ENCODE data around the gene SYNDIG1.

The SYNDIG1 gene

GRCh38 chr20:24469116-24469893 lies at the start of gene SYNDIG1:
Gene SYNDIG1, plus strand, starts transcription at chr20:24469629. Its CDS starts 73,469 bp downstream, at chr20:24543098.
- peak; percentile 35 for DNase-seq (ENCODE audit: low spot score)

- no peak for DNase-seq (ENCODE audit: low spot score)
Measured at GRCh38 chr20:24419786-24420185, 49.6 kb upstream of the SYNDIG1 start.

DNA sequence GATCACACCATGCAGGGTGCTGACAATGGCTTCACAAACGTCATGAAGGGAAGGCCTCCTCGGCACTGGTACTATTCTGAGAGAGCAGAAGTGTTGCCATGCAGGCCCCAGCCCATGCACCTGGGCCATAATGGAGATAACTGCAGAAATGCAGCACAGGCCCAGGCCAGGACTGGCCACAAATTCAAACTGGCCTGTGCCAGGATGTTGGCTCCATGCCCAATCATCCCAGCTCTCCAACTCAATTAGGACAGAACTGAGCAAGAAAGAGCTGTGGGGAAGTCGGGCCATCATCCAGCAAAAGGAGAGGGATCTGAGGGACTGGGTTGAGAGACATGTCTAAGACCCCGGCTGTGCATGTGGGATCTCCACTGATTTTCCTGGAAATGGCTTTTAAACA lies 48.9 kb upstream of the SYNDIG1 start:
- DNase-seq (ENCODE audit: low spot score): no peak

- DNase-seq (ENCODE audit: low spot score): no peak
Measured at GRCh38 chr20:24421071-24421470, 48.4 kb upstream of the SYNDIG1 start.

GRCh38 chr20:24422091-24422760 lies 47.2 kb upstream of the SYNDIG1 start:
- no peak for DNase-seq (ENCODE audit: low spot score)

GRCh38 chr20:24423390-24424313 lies 45.8 kb upstream of the SYNDIG1 start:
- no peak for DNase-seq (ENCODE audit: low spot score)

DNA sequence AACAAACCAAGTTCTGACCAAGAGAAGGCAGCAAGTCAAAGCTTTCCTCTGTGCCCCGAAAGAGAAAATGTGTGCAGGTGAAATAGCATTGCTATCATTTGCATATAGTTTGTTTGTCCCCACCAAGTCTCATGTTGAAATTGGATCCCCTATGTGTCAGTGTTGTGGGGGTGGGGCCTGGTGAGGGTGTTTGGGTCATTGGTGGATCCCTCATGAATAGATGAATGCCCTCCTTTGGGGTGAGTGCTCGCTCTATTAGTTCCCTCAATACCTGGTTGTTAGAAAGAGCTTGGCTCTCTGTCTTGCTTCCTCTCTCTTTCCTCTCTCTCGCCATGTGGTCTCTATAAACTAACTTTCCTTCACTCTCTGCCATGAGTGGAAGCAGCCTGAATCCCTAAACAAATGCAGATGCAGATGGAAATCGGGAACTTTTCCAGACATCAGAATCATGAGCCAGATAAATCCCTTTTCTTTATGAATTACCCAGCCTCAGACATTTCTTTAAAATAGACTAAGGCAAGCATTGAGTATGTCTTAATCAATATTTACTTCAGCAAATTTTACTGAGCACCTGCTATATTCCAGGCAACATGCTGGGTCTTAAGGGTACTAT lies 43.8 kb upstream of the SYNDIG1 start:
- no peak for DNase-seq (ENCODE audit: low spot score)

DNA sequence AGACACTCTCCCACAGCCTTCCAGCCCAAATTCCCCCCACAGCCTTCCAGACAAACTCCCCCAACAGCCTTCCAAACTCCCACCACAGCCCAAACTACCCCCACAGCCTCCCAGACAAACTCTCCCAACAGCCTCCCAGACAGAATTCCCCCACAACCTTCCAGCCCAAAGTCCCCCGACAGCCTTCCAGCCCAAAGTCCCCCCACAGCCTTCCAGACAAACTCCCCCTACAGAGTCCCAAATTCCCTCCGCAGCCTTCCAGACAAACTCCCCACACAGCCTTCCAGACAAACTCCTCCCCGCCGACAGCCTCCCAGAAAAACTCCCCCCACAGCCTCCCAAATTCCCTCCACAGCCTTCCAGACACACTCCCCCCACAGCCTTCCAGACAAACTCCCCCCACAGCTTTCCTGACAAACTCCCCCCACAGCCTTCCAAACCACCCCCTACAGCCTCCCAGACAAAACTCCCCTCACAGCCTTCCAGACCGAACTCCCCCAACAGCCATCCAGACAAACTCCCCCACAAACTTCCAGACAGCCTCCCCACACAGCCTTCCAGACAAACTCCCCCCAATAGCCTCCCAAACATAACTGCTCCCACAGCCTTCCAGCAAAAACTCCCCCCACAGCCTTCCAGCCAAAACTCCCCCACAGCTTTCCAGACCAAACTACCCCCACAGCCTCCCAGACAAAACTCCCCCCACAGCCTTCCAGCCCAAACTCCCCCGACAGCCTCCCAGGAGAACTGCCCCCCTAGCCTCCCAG lies 38.0 kb upstream of the SYNDIG1 start:
- DNase-seq (ENCODE audit: low spot score): no peak

DNA sequence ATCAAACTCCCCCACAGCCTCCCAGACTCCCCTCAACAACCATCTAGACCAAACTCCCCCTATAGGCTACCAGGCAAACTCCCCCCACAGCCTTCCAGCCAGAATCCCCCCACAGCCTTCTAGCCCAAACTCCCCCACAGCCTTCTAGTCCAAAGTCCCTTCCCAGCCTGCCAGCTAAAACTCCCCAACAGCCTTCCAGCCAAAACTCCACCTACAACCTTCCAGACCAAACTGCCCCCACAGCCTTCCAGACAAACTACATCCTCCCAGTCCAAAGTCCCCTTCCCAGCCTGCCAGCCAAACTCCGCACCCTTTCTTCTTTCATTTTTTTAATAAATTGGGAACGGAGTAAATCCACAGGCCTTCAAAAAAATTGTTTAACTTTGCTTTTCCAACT lies 37.4 kb upstream of the SYNDIG1 start:
- DNase-seq (ENCODE audit: low spot score): no peak

GRCh38 chr20:24436160-24436559 lies 33.3 kb upstream of the SYNDIG1 start:
- no peak for DNase-seq (ENCODE audit: low spot score)

DNA sequence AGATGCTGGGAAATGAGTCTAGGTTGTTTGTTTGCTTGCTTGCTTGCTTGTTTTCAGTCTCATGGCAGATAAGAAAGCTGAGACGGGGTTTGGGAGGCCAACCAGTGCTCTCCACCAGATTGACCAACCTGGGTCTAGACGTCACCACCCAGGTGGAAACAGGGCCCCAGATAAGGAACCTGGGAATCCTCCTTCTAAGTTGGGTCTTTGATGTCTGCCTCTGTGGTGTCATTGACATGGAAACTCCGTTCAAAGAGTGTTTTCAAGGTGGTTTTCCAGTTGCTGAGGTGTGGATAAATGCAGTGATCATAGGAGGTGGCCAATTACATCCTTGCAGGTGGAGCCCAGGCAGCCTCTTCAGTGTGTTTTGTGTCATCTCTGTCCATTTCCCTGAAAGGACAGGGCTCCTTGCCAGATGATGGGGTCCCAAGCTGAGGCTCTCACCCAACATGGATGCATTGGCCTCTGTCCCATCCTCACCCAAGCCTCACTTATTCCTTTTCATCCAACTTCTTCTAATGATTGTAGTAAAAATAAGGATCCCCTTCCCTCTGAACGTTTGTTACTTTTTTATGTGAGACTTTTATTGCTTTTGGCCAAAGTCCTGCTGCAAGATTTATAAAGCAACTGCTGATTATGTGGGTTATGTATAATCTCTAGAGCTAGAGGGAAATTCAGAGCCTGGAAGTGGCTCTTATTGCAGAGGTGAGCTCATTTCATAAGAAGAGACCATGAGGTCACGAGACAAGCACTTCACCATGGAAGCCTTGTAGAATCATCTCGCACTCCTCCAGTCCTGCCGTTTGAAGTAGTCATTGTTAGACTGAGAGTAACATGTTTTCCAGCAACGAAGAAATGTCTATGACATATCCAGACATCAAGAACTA lies 32.0 kb upstream of the SYNDIG1 start:
- no peak for DNase-seq (ENCODE audit: low spot score)

DNA sequence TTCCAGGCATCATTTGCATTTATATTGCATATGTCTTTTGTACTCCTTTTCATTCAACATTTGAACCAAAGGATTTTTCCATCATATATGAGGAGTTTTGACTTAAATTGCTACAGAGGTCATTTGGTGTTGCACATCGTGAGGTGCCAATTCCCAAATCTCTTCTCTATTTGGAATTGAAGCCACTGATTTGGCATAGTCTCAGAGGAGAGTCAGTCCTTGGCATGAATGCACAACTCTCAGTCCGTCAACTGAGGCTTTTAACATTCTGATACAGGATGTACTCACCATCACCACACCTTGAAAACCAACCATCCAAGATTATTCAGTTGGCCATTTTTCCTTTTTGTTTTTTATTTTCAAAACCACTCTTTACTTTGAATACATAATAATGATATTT lies 31.1 kb upstream of the SYNDIG1 start:
- DNase-seq (ENCODE audit: low spot score): no peak

DNA sequence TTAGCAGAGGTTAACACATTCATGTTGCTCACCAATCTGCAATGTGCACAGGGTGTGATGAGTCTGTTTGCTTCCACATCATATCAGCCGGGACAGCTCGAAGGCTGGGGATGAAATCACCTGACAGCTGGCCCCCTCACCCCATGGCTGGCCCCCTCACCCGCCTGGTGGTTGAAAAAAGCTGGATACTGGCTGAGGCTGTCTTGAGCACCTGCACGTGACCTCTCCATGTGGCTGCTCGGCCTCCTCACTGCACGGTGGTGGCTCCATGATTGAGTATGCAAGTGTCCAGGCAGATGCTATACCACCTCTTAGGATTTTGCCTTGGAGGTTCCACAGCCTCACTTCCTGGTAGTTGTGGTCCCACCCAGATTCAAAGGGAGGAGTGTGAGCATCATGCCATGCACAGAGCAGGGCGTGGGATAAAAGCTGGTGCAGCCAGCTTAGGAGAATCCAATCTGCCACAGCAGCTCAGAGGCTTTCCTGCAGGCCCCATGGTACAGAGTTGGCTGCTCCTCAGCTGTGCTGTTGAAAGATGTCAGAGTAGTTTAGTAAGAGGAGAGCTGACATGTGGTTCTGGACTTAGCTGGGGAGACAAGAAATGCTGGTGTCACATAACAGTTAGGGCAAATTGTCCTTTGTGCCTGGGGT lies 29.6 kb upstream of the SYNDIG1 start:
- no peak for DNase-seq (ENCODE audit: low spot score)

DNA sequence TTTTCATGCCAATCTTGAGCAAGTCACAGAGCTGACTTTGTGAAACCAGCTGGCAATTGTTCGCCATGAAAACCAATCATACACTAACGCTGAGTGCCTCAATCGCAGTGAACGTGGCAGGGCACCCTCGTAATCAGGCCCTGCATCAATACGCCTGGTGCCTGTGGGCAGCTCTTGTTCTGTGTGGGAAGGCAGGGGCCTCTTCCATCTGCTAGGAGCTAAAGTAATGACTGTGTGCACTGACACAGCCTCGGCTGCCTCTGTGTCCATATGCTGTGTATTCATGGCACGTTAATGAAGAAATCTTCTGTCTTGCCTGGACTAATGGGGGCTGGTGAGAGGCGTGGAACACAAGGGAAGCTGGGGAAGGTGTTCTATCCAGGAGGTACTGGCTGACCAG lies 27.8 kb upstream of the SYNDIG1 start:
- DNase-seq (ENCODE audit: low spot score): no peak

DNA sequence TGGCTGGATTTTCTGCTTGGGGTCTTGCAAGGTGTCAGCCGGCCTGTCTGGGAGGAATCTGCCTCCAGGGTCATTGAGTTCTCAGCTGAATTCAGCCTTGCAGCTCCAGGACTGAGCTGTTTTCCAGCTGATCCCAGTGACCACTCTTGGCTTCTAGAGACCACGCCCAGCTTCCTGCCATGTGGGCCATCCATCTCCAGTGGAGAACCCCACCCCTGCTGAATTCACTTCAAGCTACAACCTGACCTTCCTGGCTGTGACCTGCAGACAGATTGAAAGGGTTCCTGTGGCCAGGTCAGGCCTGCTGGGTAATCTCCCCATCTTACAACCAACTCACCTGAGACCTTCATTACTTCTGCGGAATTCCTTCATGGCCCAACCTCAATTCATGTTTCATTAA lies 26.5 kb upstream of the SYNDIG1 start:
- DNase-seq (ENCODE audit: low spot score): no peak

DNA sequence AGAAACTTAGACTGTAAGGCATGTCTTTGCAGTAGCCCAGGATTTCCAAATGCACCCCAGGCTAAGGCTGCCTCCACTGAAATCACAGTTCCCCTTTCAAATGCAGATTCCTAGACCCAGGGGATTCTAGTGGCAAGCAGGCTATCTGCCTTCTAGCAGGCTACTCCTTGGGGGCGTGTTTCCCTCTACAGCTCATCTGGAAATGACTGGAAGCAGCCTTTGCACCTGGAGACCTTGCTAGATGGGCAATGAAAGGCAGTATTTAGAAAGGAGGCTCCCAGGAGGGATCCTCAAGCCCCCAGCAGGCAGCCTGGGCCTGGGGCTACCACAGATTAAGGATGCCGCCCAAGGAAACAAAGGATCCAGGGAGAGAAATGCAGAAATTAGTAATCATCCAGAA lies 26.0 kb upstream of the SYNDIG1 start:
- DNase-seq (ENCODE audit: low spot score): no peak

DNA sequence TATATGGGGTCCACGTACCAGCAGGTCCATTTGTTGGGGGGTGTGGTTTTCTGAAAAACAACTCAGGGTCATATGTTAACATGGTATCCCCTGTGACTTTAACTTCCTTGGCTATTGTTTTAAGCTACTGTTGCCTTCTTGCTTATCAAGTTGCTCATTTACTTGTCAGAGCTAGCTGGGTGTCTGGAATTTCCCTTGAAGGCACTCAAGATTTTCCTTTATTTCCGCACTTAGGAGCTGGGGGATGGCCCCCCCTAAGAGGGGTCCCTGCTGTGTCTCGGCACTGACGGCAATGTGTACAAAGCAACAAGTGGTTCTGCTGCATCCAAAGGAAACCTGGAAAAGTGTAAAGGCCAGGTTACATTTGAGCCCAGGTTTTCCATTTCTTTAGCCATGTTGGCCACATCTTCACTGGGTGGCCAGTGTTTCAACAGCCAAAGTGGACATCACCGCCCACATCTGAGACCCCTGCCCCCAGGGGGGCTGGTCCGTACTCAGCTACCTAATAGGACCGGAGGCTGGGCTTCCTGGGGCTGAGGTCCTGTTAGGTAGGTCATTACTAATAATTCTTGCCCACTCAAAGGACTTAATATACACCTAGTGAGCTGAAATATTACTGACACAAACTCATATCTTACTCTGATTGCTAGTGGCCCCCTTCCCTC lies 24.8 kb upstream of the SYNDIG1 start:
- DNase-seq (ENCODE audit: low spot score): no peak

DNA sequence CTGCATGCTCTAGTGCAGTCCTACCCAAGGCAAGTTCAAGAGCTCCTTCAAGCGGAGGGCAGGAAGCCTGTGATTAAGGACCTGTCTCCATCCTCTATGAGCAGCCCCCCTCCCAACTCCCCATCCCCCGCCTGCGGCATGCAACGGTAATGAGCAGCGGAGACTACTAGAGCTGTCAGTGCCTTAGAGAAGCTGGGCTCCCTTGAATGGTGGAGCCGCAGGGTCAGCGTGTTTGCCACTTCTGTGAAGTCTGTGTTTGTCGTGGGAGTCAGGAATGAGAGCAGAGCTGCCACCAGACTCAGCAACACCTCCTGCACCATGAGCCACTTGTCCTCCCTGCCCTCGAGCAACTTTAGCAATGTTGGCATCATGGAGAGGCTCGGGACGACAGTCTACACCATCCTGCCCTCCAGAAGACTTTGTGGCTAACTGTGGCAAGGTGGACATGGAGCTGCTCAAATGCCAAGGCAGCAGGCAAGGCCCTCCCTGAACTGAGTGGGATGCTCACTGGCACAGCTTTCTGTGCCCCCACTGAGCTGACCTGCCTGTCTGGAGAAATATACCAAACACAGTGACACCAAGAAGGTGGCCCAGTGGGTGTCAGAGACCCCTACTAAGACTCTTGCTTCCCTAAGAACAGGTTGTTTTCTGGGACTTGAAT lies 23.8 kb upstream of the SYNDIG1 start:
- DNase-seq (ENCODE audit: low spot score): no peak

DNA sequence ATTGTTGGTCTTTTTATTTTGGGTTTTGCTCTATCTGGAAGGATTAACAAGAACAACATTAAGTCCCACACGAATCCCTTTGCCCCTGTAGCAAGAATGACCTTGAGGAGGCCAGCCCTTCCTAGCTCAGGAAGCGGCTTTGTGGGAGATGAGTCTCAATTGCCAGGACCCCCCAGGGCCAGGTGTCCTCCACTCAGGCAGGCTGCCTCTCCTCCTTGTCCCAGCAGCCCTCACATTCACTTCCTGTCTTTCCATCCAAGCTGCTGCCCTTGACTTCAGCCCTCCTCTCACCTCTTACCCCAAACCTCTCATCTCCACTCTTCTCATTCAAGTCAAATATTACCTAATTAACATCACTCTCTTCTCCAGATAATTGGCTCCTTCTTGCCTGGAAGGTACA lies 22.6 kb upstream of the SYNDIG1 start:
- no peak for DNase-seq (ENCODE audit: low spot score)

Measured in GM03348 (cell line).